SKM-1 (cell line): ENCODE results near the gene IGFALS.
A peak's percentile ranks its signal among the peaks of the same experiment; 100 is the strongest.

Experiments
- DNase-seq: peaks from one replicate; lab custom pipeline; 2025; ENCODE audit not compliant: unreplicated experiment; lab: John Stamatoyannopoulos, UW

IGFALS gene

DNA sequence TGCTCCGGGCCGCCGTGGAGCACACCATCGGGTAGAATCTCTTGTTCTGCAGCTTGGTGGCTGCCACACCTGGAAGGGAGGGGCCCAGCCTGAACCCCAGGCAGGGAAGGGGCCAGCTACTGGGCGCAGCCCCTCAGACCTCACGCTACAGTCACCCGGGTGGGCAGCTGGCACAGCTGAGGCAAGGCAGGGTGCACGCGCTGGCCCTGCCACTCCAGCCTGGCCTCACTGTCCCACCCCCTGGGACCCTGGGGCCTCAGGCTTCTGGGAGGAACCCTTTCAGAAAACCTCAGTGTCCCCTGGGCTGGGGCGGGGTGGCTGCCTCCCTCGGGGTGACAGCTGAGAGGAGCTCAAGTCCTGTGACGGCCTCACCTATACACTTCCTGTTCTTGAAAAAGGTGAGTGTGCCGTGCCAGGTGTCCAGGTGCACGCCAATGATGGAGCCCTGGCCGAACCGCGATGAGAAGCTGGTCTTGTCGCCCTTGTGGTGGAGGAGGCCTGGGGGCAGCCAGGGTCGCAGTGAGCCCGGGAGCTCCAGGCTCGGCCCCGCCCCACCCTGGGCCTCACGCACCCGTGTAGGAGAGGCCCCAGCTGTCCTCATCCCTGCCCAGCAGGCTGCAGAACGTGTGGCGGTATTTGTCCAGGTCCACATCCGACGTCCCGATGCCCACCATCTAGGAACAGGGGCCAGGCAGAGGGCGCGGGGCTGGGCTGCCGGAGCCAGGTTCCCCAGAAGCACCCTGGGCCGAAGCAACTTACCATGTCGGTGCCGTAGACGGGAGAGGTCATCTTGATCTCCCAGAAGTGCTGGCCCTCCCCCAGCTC lies 15.9 kb downstream of the IGFALS start:
- DNase-seq, result no peak

DNA sequence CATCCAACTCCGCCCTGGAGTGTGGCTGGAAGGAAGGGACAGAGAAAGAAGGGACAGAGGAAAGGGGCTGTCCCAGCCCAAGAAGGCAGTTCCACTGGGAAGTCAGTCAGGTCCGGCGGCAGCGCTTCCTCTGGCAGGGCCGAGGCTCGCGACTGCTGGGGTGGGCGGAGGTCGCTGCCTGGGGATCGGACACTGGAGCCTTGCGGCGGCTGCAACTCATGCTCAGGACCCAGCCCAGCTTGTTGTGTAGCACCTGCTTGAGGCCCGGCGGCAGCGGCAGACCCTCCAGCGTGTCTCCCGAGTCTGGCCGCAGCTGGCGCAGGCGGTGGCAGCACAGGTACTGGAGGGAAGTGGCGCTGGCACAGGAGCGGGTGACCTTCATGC lies 16.5 kb downstream of the IGFALS start:
- no peak for DNase-seq

DNA sequence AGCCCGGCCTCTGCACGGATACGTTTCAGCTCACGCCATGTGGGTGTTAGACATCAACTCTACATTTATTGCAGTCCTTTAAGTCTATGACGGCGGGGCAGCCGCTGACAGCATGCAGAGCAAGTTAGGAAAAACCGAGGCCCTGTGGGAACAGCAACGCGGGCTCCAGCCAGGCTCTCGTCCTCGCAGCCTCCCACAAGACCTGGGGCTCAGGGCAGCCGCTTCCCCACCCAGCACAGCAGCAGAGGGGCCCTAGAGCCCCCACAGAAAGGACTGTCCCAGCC lies 16.9 kb downstream of the IGFALS start:
- DNase-seq, result no peak

DNA sequence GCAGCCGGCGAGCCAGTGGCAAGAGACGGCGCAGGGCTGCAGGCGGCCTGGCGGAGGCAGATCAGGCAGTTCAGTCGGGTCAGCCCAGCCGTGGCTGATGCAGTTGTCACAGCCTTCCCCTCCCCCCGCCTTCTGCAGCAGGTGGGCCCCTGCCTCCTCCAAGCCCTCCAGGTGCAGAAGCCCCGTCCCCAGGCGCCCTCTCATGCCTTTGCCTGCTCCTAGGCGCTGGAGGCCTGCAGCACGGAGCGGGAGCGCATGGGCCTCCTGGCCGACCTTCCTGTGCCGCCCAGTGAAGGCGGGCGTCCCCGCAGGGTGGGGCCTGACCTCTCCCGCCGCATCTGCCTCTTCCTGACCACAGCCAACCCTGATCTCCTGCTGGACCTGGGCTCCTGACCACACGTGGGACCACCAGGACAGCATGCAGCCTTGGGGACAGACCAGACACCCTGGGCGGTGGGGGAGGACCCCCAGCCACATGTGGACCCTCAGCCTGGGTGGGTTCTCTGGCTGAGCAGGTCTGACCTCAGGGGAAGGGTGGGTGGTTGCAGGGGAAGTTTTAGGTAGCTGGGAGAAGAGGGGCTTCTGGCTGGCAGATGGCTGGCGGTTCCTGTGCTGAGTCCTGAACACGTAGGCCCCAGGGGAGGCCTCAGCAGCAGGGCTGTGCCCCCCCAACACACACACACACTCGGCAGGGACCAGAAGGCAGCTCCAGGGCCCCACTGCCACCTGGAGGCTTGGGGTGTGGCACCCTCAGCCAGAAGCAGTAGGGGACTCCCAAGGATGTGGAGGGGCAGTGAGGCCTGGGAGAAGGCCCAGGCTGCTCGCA lies 17.4 kb downstream of the IGFALS start:
- no peak for DNase-seq

DNA sequence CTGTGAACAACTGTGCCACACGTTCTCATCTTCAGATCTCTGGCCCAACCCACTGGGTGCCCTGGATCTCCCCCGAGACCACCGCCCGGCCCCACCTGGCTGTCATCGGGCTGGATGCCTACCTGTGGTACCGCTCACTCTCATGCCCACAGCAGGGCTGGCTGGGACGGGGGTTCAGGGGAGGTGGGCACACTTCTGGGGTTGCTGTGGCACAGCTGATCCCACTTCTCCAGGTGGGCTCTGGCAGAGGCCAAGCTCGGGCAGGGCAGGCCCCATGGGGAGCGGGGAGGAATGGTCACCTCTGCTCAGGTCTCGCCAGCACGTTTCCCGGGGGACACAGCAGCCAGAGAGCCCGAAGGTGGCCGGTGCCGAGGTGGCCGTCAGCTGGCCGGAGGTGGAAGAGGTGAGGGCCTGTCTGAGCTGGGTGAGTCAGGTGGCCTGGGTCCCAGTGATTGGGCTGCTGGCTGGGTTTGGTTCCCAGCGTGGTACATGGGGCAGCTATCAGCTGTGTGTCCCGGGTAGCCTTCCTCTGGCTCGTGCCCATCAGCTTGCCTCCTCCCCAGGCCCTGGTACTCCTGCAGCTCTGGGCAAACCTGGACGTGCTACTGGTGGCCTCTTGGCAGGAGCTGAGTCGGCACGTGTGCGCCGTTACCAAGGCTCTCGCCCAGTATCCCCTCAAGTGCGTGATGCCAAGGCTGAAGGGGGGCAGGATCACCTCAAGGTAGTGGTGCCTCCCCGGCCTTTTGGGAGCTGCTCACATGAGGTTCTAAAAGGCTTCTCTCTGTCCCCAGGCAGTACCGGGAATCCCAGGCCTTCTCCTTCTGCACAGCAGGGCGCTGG lies 18.3 kb downstream of the IGFALS start:
- no peak for DNase-seq

DNA sequence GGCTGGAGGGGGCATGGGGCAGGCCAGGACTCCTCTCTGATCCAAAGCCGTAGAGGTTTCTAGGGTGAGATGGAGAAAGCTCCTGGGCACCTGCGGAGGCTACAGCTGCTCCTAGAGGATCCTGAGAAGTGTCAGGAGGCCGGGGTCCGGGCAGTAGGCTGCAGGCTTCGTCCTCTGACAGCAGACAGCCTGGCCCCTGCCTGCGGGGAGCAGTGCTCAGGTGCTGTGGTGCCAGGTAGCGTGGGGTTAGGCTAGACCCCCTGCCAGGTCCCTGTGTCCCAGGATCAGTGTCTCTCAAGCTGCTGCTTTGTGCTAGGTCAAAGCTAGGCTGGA lies 19.1 kb downstream of the IGFALS start:
- no peak for DNase-seq

DNA sequence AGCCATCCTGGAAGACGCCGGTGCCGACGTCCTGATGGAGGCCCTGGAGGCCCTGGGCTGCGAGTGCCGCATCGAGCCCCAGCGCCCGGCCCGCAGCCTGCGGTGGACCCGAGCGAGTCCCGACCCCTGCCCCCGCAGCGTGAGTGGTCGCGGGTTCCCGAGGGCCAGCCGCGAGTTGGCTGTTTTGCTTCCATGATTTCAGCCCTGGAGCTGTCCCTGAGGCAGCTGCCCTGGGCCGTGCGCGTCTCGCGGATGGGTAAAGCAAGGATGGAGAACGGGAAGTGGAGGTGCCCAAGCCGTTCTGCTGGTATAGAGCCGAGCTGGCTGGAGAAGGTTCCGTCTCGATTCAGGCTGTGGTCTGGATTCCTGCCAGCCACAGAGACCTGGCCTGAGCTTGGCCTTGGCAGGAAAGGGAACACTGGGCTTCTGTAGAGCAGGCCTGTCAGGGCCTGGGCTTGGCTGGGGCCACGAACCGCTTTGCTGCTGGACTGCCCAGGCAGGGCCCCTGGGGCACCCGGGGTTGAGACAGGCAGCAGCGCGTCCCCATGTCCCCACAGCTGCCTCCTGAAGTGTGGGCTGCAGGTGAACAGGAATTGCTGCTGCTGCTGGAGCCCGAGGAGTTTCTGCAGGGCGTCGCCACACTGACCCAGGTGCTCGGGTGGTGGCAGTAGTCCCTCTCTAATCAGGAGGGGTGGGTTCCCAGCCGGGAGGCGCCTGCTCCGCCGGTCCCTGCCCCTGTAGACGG lies 19.6 kb downstream of the IGFALS start:
- peak; percentile 59 for DNase-seq

DNA sequence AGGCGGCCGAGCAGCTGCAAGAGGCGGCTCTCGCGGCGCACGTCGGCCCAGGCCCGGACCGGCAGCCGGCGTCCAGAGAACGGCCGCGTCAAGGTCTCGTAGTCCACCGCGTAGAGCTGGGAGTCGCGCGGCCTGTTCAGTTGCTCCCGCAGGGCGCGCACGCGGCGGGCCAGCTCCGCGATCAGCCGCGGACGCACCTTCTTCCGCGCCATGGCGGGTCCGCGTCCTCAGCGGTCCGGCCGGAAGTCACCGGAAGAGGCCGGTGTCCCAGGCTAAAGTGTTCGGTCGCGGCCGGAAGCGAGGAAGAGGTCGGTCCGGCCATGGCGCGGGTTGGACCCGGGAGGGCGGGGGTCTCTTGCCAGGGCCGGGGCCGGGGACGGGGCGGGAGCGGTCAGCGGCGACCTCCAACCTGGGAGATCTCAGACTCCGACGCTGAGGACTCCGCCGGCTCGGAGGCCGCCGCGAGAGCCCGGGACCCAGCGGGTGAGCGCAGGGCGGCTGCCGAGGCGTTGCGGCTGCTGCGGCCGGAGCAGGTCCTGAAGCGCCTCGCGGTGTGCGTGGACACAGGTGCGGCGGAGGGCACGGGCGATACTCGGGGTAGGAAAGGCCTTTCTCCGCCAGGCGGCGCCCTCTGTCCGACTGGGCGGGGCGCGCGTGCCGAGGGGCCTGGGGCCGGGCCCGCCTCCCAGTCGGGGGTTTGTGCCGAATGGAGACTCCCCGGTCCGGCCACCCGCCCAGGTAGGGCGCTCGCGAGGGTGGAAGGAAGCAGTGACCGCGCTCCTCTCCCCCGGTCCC lies 20.4 kb downstream of the IGFALS start, which contains the start of gene MRPS34:
Gene MRPS34, minus strand, starts transcription at position 227 of the 795 bp plus-strand sequence. Its CDS starts 15 bp downstream, at position 212.
- DNase-seq, result peak; percentile 69

DNA sequence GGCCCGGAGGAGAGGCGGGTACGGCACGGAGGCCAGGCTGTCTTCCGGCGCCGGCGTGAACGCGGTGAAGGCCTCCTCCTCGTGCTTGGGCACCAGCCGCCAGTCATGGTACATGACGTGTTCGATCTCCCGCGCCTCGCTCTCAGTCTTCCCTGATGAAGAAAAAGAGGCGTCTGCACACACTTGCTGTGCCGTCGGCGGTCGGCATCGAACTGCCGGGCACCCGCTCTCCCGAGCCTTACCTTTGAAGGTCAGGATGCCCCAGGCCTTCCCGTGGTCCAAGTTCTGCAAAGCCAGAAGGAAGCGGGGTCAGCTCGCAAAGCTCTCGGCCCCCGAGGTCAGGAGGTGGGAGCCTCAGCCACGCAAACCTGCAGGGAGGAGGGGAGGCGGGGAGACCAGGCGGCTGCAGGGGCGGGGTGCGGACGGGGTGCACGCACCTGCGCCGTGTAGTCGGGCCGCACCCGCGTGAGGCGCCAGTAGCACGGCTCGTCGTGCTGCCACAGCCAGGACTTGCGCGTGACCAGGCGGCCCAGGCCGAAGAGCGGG lies 21.1 kb downstream of the IGFALS start, which contains the start of gene EME2:
Gene EME2, plus strand, starts transcription at position 449 of the 546 bp plus-strand sequence. CDS start 418 bp downstream, outside the sequence.
- no peak for DNase-seq

DNA sequence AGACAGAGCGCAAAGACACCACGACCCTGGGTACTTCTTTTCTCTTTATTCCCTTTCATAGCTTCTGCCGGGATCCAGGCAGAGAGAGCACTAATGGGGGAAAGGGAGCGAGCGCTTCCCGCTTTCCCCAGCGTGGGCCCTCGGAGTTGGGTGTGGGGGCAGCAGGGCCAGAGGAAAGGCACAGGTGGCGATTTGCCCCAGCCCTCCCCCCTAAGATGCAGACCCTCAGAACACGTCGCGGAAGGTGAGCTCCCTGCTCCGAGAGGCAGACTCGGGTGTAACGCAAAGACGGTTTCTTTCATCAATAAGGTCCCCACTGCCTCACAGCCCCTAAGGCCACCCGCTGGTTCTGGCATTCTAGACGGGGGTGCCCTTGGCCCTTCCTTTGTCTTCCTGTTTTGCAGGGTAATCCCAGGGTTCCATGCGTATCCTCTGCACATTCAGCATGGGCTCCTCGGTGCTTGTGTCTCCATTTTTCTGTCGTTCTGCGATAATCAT lies 21.6 kb downstream of the IGFALS start:
- no peak for DNase-seq

DNA sequence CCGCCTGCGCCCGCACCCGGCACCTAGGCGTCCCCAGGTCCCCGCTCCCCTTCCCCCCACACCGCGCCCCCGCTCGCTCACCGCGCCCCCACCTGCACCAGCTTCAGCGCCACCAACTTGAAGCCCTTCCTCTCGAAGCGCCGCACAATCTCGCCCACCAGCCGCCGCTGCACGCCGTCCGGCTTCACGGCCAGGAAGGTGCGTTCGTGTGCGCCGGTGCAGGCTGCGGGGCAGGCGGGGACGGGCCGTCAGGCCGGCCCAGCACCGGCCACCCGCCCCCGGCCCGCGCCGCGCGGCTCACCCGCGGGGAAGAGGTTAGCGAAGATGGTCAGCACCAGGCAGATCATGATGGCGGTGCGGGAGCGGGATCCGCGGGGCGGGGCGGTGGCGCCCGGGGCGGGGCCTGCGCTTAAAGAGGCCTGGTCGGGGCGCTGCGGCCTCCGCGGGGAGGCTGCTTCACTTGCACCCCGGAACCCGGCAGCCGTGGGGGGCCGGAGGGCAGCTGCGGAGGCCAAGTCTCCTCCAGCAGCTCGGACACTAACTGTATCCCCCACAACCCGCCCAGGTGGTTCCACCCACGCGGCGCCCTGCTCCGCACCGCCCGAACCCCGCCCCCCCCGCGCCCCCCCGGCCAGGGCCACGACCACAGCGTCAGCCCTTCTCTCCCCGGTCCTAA lies 22.2 kb downstream of the IGFALS start, which contains the start of gene NME3:
Gene NME3, minus strand, starts transcription at position 356 of the 676 bp plus-strand sequence. Its CDS starts 9 bp downstream, at position 347.
- no peak for DNase-seq

DNA sequence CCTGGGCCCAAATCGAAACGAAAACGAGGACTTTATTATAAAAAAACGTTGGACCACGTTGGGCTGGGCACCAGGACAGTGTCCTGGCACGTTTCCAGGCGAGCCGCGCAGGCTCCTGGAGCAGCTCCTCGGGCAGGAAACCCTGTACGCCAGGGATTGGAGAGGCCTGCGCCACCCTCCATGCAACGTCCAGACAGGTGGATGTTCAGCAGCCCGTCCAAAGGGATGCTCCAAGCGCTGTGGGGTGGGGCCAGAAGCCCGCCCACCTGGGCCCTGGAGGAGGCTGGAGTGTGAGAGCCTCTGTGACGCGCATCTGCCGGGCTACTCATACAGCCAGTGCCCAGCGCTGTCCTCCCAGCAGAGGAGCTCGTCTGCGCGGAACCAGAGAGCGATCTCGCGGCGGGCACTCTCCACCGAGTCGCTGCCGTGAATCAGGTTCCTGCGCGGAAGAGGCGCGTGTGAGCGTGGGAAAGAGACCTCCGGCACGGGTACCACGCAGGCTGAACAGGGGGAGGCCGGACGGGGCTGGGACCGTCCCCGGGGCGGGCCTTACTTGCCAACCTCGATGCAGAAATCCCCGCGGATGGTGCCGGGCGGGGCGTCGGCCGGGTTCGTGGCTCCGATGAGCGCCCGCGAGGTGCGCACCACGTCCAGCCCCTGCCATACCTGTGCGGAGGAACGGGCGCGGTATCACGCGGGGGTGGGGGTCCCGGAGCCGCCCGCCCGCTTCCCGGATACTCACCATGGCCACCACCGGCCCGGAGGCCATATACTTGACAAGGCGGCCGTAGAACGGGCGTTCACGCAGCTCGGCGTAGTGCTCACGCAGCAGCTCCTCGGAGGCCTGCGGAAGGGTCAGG lies 22.9 kb downstream of the IGFALS start:
- no peak for DNase-seq

DNA sequence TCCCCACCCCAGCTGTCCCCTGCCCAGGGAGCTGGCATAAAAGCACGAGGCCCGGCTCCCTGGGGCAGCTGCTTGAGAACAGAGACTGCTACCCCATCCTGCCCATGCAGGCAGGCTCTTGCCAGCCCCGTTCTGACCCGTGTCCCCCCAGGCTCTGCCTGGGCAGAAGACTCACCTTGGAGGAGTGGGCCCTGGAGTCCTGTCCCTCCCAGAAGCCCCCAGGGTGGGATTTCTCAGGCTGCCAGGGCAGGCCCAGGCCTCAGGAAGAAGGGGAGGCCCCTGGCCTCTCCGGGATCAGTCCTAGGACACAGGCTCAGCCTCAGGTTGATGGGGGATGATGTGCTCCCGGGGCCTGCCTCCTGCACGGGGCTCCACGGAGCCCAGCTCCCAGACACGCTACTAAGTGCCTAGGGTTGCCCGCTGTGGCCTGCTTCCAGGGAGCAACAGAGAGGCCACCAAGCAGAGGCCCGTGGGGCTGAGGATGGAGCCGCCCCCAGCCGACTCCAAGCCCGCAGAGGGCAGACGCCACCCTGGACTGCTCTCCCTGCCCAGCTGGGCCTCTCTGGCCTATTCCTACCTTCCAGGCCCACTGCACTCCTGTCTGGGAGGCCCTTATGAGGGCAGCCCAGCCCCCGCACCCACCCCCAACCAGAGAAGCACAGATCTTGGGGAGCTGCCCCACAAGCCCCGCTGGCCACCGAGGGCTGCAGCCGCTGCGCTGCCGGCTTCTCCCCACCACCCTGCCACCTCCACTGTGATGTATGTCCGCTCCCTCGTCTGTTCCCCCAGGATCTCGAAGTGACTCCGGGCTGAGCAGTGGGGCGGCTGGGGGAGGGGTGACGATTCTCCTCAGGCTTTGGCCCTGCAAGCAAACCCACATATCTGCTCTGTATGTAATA lies 23.9 kb downstream of the IGFALS start:
- no peak for DNase-seq

DNA sequence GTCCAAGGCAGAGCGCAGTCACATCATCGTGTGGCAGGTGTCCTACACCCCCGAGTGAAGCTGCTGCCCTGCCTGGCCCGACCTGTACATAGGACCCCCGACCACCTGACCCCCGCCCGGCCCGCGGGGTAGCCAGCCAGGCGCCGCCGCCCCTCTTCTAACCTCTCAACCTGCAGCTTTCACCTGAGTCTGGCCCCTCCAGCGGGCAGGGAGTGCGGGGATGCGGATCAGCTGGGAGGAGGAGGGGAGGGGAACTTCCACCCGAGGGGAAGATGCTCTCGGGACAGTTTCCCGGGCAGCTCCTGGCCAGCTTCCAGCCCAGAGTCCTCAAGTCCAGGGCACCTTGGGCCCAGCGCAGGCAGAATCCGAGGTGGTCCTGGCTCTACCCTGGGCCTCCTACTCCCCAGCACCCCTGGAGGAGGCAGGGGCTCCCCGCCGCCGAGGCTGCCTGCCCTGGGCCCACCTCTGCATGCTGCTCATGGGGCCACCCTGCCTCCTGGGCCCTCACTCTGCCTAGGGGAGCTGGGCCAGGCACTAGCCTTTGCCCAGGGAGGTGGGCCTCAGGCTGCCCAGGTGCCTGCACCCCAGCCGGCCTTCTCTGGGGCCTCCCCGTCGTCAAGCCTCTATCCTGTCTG lies 24.6 kb downstream of the IGFALS start:
- no peak for DNase-seq

DNA sequence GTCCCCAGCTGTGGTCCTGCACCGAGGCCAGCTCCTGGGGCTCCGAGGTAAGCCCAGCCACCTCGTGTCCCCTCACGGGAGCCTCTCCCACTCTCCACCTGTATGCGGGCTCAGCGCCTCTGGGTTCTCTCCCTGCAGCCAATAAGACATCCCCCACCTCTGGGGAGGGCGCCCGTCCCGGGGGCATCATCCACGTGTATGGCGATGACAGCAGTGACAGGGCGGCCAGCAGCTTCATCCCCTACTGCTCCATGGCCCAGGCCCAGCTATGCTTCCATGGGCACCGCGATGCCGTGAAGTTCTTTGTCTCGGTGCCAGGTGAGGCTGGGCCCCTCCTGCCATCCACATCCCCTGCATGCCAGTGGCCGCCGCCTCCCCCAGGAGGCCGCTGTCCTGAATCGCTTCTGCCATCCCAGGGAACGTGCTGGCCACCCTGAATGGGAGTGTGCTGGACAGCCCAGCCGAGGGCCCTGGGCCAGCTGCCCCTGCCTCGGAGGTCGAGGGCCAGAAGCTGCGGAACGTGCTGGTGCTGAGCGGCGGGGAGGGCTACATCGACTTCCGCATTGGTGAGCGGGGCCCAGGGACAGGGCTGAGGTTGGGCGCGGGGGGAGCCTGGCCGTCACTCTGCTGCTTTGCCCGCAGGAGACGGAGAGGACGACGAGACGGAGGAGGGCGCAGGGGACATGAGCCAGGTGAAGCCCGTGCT lies 25.3 kb downstream of the IGFALS start:
- DNase-seq, result no peak
